Lung (tissue), 12 donors: Measurements from ENCODE around the gene LSAMP. TPM values are rescaled to one million over a fixed set of nuclear protein-coding genes. Genes with fewer than 3 reads are reported as not detected.

Source experiments
- ATAC-seq: fragments of 200-7000 bp; cut with Tn5 transposase; one replicate; pipeline ENCODE4 v1.9.1; 2020; ENCODE audit warnings: moderate number of reproducible peaks; ENCODE audit not compliant: insufficient read depth, low FRiP score
- DNase-seq, 3 donors: peaks; one replicate each; pipeline ENCODE4 v3.0.0-alpha.2; 2013 to 2017
- H3K27ac ChIP-seq, 2 donors: one replicate each; pipeline ENCODE4 v1.5.1; 2013; ENCODE audit warnings: mild to moderate bottlenecking in 2 of 2, moderate library complexity in 2 of 2, control low read depth in 1 of 2, inconsistent platforms in 1 of 2, low read depth in 1 of 2, low read length in 1 of 2
- H3K27me3 ChIP-seq, 3 donors: one replicate each; pipeline ENCODE4 v1.5.1; 2013; ENCODE audit warnings: low read length in 2 of 3; ENCODE audit not compliant: control insufficient read depth in 3 of 3, insufficient read depth in 3 of 3
- H3K36me3 ChIP-seq, 4 donors: one replicate each; pipeline ENCODE4 v1.5.1; 2013; ENCODE audit warnings: low read length in 4 of 4, mild to moderate bottlenecking in 1 of 4, moderate library complexity in 1 of 4; ENCODE audit not compliant: control insufficient read depth in 4 of 4, insufficient read depth in 4 of 4
- H3K4me1 ChIP-seq, 5 donors: one replicate each; pipeline ENCODE4 v1.5.1; 2013; ENCODE audit warnings: low read length in 5 of 5, mild to moderate bottlenecking in 2 of 5, moderate library complexity in 1 of 5; ENCODE audit not compliant: control insufficient read depth in 5 of 5, insufficient read depth in 5 of 5
- H3K4me3 ChIP-seq: one replicate; pipeline ENCODE4 v1.5.1; 2013; ENCODE audit warnings: mild to moderate bottlenecking, control low read depth, moderate library complexity
- H3K9ac ChIP-seq, 2 donors: one replicate each; pipeline ENCODE4 v1.5.1; 2013; ENCODE audit warnings: low read length in 2 of 2, control low read depth in 1 of 2; ENCODE audit not compliant: insufficient read depth in 1 of 2
- H3K9me3 ChIP-seq, 4 donors: one replicate each; pipeline ENCODE4 v1.5.1; 2013; ENCODE audit warnings: low read length in 3 of 4, mild to moderate bottlenecking in 1 of 4, moderate library complexity in 1 of 4; ENCODE audit not compliant: control insufficient read depth in 4 of 4, insufficient read depth in 3 of 4
- CTCF ChIP-seq: IDR thresholded peaks from 2 replicates; pipeline ENCODE4 v1.5.1; 2012; ENCODE audit warnings: mild to moderate bottlenecking; ENCODE audit errors: control extremely low read depth, extremely low read depth
- WGBS, 2 donors: extraction: QIAGEN DNeasy Blood & Tissue Kit; methylation state at CpG; one replicate each; pipeline ENCODE4 v1.1.7; 2013; 5-methylcytosine and 5-hydroxymethylcytosine counted together
- polyA plus RNA-seq, 2 donors: library from polyadenylated mRNA; stranded (reverse); fragments of 200-250 nt; gene quantifications; one replicate each; pipeline ENCODE4 v1.2.1, GENCODE V29; 2013
- total RNA-seq, 2 donors: library from RNA; depleted of rRNA in 1 of 2; stranded (reverse); fragments of >200 nt in 1 of 2; gene quantifications; one replicate each; pipeline ENCODE4 v1.2.1, GENCODE V29; 2014 to 2021
- donor health status: control.
- donor health status: control.
- donor health status: Bipolar disorder and iron deficiency.
- donor health status: healthy.
- donor health status: DM: yes; HTN: yes; CAD: no.

The LSAMP gene
- total and polyA plus RNA-seq, 4 donors = 1.6 to 21.9 (median 9.5) TPM

- TF ChIP-seq CTCF = no peak
- WGBS, 2 donors = 90 to 91% methylated on average over 1 of the region's 1 CpG
- H3K27me3 ChIP-seq = no peaks in the 10 kb centered on the region
- H3K36me3 ChIP-seq = no peaks in the 10 kb centered on the region
- no peak overlapping the region for H3K27ac ChIP-seq
- no peak overlapping the region for H3K9ac ChIP-seq
- H3K4me1 ChIP-seq = peaks cover 0 to 12% (median 0%) of the 10 kb centered on the region in 5 donors
- no peak for ATAC-seq
- H3K4me3 ChIP-seq = no peak overlapping the region
- peaks cover 0 to 2% (median 0%) of the 10 kb centered on the region in 4 donors for H3K9me3 ChIP-seq
- DNase-seq = no peak
Observed at GRCh38 chr3:116301422-116301821, 143.9 kb downstream of the LSAMP start.

GRCh38 chr3:116300226-116300625 lies 145.1 kb downstream of the LSAMP start:
- peaks cover 0 to 2% (median 0%) of the 10 kb centered on the region in 4 donors for H3K9me3 ChIP-seq
- H3K4me3 ChIP-seq = no peak overlapping the region
- DNase-seq = no peak
- ATAC-seq = no peak
- H3K4me1 ChIP-seq = peaks cover 0 to 12% (median 0%) of the 10 kb centered on the region in 5 donors
- no peak overlapping the region for H3K27ac ChIP-seq
- H3K36me3 ChIP-seq = no peaks in the 10 kb centered on the region
- TF ChIP-seq CTCF = no peak
- no peak overlapping the region for H3K9ac ChIP-seq
- H3K27me3 ChIP-seq = no peaks in the 10 kb centered on the region
- 81 to 89% methylated on average over 5 of the region's 5 CpGs for WGBS, 2 donors

GRCh38 chr3:116299646-116300081 lies 145.6 kb downstream of the LSAMP start:
- Histone ChIP-seq H3K27ac (no peak overlapping the region), H3K9me3 (peaks cover 0 to 2% (median 0%) of the 10 kb centered on the region in 4 donors), H3K4me3 (no peak overlapping the region), H3K4me1 (peaks cover 0 to 12% (median 0%) of the 10 kb centered on the region in 5 donors), H3K9ac (no peak overlapping the region), H3K27me3 (no peaks in the 10 kb centered on the region), H3K36me3 (no peaks in the 10 kb centered on the region)
- ATAC-seq = no peak
- no peak for TF ChIP-seq CTCF
- WGBS, 2 donors = 70 to 82% methylated on average over 3 of the region's 3 CpGs
- no peak for DNase-seq

- H3K9ac ChIP-seq = no peak overlapping the region
- H3K4me3 ChIP-seq = no peak overlapping the region
- no peaks in the 10 kb centered on the region for H3K36me3 ChIP-seq
- TF ChIP-seq CTCF = no peak
- no peaks in the 10 kb centered on the region for H3K27me3 ChIP-seq
- H3K27ac ChIP-seq = no peak overlapping the region
- ATAC-seq (no peak), DNase-seq (no peak)
- 67 to 68% methylated on average over 1 of the region's 1 CpG for WGBS, 2 donors
- peaks cover 0 to 12% (median 0%) of the 10 kb centered on the region in 5 donors for H3K4me1 ChIP-seq
- H3K9me3 ChIP-seq = peaks cover 0 to 2% (median 0%) of the 10 kb centered on the region in 4 donors
Observed at GRCh38 chr3:116298151-116298550, 147.1 kb downstream of the LSAMP start.
